HAP-1 (cell line): Measurements from ENCODE around the gene NFATC2.

Source experiments
- DNase-seq, 2 experiments: peaks; one replicate each; pipeline ENCODE4 v3.0.0-alpha.2; 2016 to 2020; ENCODE audit warnings: low spot score in 2 of 2
- H3K27me3 ChIP-seq: fragments of 250-450 bp; sonication (Bioruptor Pico); 2 replicates; pipeline ENCODE4 v1.5.1; 2020; ENCODE audit warnings: low read depth, mild to moderate bottlenecking, moderate library complexity
- H3K36me3 ChIP-seq: fragments of 250-450 bp; sonication (Bioruptor Pico); replicated peaks from 2 replicates; pipeline ENCODE4 v1.5.1; 2020; ENCODE audit warnings: mild to moderate bottlenecking
- H3K4me1 ChIP-seq: fragments of 250-450 bp; sonication (Bioruptor Pico); 2 replicates; pipeline ENCODE4 v1.5.1; 2020; ENCODE audit warnings: mild to moderate bottlenecking
- H3K4me3 ChIP-seq: fragments of 250-450 bp; sonication (Bioruptor Pico); 2 replicates; pipeline ENCODE4 v1.5.1; 2020; ENCODE audit warnings: mild to moderate bottlenecking, moderate library complexity
- H3K9me3 ChIP-seq: fragments of 250-450 bp; sonication (Bioruptor Pico); 2 replicates; pipeline ENCODE4 v1.5.1; 2020; ENCODE audit warnings: mild to moderate bottlenecking, moderate library complexity
- in situ Hi-C: fragments of 300-500 bp; cut with MboI; formaldehyde crosslinking; loops from 3 replicates; pipeline ENCODE4 v1.14.3; 2020; ENCODE audit warnings: low sequenced_read_pairs, inconsistent platforms, mixed read lengths

The NFATC2 gene

DNA sequence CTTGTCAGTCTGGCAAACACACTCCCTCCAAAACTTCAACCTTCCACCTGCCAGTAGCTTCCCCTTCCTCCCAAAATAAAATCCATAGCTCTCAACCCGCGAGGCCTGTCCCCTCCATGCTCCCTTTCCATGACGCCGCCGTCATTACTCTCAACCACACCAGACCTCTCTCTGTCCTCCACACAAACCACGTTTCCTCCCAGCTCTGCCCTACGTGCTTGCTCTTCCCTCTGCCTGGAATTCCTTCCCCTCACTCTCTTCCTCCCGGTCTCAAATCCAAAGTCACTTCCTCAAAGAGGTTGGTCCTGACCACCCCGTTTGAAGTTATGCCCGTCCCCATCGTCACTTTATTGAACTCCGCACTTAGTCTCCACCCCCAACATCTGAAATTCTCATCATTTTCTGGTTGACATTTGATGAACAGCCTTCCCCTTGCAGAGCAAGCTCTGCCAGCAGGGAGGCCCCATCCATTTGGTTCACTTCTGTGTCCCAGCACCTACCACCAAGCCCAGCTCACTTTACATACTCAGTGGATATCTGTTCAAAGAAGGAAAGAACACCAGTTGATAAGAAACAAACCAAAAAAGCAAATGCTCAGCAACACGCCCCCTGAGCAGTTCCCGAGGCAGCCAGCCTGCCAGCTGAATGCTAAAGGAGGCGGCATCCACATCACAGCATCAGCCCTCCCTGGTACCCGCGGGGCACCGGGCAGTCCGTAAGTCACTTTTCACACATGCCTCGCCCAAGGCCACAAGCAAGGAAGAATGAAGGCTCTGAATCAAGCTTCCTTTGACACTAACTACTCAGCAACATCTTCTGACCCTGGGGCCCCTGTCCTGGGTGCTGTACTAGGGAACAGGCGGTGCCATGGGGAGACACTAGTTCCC is 125.0 kb downstream of the NFATC2 start:
- Histone ChIP-seq H3K4me1 (no peaks in the 10 kb centered on the region), H3K27me3 (no peaks in the 10 kb centered on the region), H3K4me3 (no peak overlapping the region), H3K9me3 (no peaks in the 10 kb centered on the region), H3K36me3 (no peaks in the 10 kb centered on the region)
- in situ Hi-C loops, result no loop called here
- no peak for DNase-seq

DNA sequence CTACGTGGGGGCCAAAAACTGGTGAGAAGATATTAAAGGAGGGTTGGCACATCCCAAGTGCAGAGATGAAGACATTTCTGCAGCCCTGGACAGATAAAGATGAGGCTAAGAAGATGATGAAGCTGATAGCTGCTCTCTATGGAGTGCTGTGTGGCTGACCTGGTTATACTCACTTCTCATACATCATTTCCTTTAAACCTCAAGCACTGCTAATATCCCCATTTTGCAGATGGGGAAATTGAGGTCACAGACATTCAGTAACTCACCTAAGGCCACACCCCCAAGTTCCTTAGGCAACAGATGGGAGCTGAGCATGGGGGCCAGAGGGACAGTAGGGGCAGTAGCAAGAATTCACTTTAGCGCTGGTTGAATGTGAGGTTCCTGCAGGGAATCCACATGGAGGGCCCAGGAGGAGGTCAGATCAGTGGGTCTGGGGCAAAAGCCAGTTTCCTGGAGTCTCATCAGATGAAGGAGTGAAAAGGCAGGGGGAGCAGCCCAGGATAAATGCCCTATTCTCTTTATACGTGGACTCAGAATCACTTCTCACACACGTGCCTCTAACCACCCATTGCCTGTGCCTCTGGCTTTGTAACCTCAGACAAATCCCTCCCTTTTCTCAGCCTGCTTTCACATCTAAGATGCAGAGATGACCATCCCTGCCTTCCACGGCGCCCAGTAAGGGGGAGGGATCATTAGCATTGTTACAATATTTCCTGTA is 125.8 kb downstream of the NFATC2 start:
- no peak for DNase-seq
- in situ Hi-C loops, result no loop called here
- H3K4me3 ChIP-seq, result no peak overlapping the region
- no peaks in the 10 kb centered on the region for H3K4me1 ChIP-seq
- no peaks in the 10 kb centered on the region for H3K36me3 ChIP-seq
- no peaks in the 10 kb centered on the region for H3K27me3 ChIP-seq
- H3K9me3 ChIP-seq, result no peaks in the 10 kb centered on the region

DNA sequence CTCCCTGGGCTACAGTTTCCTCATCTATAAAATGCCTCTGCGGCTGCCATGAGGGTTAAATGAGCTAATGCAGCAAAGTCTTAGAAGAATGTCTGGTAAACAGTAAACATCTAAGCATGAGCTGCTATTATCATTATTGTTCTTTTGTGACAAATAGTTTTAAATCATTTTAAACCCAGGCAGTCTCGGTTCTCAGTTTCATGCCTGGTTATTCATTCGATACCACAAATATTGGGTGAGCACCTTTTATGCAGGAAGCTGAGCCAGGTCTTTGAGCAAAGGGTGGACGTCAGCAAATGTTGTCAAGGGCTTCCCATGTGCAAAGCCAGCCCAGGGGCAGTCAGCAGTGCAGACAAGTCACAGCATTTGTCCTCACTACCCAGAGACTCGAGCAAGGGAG is 128.7 kb downstream of the NFATC2 start:
- in situ Hi-C loops, result no loop called here
- DNase-seq, result no peak

DNA sequence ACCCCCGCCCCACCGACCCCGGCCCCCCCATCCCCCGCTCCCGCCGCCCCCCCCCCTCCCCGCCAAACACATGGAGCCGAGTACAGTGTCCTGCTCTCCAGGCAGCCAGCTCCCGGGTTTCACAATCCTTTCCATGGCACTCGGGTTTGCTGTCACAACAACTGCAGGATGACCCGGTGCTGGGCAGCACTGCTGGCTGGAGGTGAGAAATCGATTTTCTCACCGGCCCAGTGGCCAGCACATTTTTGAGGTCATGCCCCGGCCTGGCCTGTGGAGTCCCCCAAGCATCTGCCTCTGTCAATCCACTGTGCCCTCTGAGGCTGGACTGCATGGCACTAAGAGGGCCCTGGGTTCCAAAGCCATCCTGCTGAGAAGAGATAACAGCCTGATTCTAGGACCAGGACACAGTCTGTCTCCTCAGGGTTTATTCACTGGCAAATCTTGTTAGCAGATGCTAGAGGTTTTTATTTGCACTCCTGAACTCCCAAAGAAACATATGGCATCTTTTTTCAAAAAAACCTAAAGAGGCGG is 129.5 kb downstream of the NFATC2 start:
- no peaks in the 10 kb centered on the region for H3K27me3 ChIP-seq
- no peaks in the 10 kb centered on the region for H3K9me3 ChIP-seq
- DNase-seq, result no peak
- H3K4me3 ChIP-seq, result no peak overlapping the region
- in situ Hi-C loops, result no loop called here
- no peaks in the 10 kb centered on the region for H3K4me1 ChIP-seq
- H3K36me3 ChIP-seq, result no peaks in the 10 kb centered on the region

More for the DNA sequence above, 128.7 kb downstream of the NFATC2 start:
- Histone ChIP-seq H3K9me3 (no peaks in the 10 kb centered on the region), H3K4me3 (no peak overlapping the region), H3K36me3 (no peaks in the 10 kb centered on the region), H3K4me1 (no peaks in the 10 kb centered on the region), H3K27me3 (no peaks in the 10 kb centered on the region)

DNA sequence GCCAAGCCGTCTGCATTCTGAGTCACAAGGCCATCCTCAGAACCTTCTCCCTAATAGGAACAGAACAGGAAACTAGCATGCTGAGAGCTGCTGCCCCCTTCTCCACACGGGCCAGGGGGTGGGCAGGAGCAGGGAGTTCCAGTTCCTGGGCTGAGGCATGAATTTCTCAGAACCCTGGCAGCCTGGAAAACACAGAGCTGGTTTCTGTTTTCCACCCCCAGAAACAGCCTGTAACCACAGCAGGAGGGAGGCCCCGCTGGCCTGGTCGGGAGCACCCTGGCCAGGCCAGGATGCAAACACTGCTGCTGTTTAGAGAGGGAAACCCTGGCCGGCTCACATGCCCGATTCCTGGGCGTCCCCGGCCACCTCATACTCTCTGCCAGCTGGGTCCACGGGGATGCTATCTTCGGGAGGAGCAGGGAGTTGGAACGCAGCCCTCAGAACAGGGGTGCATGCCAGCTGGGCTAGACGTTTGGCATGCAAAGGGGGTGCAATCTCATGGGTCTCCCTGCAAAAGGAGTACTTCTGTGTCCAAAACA is 130.1 kb downstream of the NFATC2 start:
- no peak overlapping the region for H3K4me3 ChIP-seq

DNA sequence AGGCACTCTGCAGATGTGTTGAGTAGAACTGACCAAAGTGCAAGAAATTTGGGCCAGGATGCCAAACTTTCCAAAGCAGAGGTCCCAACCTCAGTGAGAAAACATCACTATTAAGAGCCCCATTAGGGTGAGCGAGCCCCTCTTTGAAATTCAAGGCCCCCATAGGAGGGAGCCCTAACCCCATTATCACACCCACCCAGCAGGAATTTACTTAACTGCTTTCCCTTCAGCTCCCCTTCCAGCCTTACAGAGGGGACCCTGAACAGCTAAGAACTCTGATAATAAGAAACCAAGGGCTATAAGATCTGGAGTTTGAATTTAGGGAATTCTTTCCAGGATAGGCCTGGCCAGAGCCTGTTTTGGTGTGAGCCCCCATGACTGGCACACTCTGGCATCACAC is 130.6 kb downstream of the NFATC2 start:
- DNase-seq, result no peak
- H3K27me3 ChIP-seq, result no peaks in the 10 kb centered on the region

More for the DNA sequence above, 130.1 kb downstream of the NFATC2 start:
- Histone ChIP-seq H3K4me1 (no peaks in the 10 kb centered on the region), H3K9me3 (no peaks in the 10 kb centered on the region), H3K27me3 (no peaks in the 10 kb centered on the region), H3K36me3 (no peaks in the 10 kb centered on the region)
- no peak for DNase-seq
- in situ Hi-C loops, result no loop called here

DNA sequence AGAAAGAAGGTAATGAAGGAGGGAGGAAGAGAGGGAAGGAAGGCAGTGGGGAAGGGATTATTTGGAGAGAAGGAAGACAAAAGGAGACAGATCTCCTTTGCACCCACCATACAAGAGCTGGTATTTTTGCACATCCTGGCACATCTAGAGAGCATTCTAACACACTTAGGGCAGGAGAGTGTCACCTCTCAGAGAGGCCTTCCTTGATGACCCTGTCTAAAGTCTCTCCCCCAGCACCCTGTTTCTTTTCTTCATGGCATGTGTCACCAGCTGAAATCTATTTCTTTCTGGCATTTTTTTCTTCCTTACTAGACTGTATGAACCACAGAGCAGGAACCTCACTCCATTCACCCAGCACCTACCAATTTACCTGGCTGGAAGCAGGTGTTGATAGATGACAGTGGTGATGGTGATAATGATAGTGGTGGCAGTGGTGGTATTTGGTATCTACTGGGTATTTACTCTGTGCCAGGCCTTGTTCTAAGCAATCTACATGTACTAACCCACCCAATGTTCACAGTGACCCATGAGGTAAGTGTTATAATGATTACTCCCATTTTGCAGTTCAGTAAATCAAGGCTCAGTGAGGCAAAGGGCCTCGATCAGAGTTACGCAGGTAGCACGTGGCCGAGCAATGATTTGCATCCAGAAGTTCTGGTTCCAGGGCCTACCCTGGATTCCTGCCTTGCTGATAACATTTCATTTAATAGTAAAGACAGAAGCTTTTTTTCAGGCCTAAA is 131.8 kb downstream of the NFATC2 start:
- Histone ChIP-seq H3K4me3 (no peak overlapping the region), H3K9me3 (no peaks in the 10 kb centered on the region), H3K4me1 (no peaks in the 10 kb centered on the region), H3K27me3 (no peaks in the 10 kb centered on the region), H3K36me3 (no peaks in the 10 kb centered on the region)
- no peak for DNase-seq
- in situ Hi-C loops, result no loop called here

More for the DNA sequence above, 130.6 kb downstream of the NFATC2 start:
- Histone ChIP-seq H3K9me3 (no peaks in the 10 kb centered on the region), H3K36me3 (no peaks in the 10 kb centered on the region), H3K4me3 (no peak overlapping the region), H3K4me1 (no peaks in the 10 kb centered on the region)
- in situ Hi-C loops, result no loop called here

DNA sequence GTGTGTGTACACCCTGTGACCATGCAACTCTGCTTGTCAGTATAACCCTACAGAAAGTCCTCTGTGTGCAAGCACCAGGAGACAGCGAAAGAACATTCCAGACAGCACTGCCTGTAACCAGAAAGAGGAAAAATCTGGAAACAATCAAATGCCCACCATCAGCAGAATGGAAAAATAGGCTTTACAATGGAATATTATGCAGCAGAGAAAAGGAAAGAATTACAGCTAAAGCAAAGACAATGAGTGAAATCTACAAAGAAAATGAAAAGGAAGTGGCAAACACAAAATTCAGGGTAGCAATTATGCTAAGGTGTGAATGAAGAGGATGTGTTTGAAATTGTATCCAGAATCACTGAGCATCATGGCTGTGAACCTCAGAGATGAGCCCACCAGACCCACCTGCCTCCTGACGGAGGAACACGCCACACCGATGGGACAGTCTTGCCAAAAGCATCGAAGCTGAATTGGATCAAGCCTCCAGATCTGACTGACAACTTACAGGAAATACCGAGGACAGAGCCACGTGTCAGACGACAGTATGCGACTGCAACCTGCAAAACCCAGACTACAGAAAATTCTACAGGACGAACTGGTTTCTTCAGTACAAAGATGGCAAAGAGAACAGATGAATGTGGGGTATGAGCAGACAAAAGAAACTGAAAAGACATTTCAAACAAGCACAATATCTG is 133.2 kb downstream of the NFATC2 start:
- Histone ChIP-seq H3K27me3 (no peaks in the 10 kb centered on the region), H3K4me3 (no peak overlapping the region), H3K36me3 (no peaks in the 10 kb centered on the region), H3K9me3 (no peaks in the 10 kb centered on the region), H3K4me1 (no peaks in the 10 kb centered on the region)
- no peak for DNase-seq
- in situ Hi-C loops, result no loop called here

DNA sequence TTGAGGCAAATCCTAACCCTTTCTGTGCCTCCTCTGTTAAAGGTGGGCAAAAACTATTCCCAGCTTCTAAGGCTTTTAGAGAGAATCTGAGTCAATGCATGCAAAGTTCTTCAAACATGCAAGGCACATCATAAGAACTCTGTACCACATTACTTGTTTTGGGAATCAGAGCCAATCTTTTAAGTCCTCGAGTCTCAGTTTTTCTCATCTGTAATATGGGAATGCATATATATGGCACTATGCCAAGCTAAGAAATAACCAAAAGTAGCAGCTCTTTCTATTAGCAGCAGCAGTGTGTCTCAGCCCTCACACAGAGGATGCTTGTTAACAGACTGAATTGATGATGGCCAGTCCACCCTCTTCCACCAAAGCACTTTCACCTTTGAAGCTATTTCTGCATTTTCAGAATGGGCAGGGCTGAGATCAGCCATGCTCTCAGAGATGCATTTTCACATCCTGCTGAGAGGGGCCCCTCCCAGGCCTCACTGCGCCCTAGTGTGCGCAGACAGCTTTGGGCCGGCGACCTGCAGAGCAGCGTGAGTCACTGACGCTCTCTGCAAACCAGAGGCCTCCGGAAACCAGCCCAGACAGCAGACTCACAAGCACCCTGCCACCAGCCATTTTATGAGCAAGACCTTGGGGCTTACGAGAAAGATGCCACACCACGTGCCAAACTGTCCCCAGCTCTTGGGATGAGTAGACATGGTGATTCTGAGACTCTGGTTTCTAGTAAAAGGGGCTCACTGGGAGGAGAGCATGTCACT is 138.0 kb downstream of the NFATC2 start:
- H3K9me3 ChIP-seq, result no peaks in the 10 kb centered on the region
- no peak for DNase-seq
- no peaks in the 10 kb centered on the region for H3K4me1 ChIP-seq
- H3K27me3 ChIP-seq, result no peaks in the 10 kb centered on the region
- no peak overlapping the region for H3K4me3 ChIP-seq
- H3K36me3 ChIP-seq, result no peaks in the 10 kb centered on the region
- in situ Hi-C loops, result no loop called here

DNA sequence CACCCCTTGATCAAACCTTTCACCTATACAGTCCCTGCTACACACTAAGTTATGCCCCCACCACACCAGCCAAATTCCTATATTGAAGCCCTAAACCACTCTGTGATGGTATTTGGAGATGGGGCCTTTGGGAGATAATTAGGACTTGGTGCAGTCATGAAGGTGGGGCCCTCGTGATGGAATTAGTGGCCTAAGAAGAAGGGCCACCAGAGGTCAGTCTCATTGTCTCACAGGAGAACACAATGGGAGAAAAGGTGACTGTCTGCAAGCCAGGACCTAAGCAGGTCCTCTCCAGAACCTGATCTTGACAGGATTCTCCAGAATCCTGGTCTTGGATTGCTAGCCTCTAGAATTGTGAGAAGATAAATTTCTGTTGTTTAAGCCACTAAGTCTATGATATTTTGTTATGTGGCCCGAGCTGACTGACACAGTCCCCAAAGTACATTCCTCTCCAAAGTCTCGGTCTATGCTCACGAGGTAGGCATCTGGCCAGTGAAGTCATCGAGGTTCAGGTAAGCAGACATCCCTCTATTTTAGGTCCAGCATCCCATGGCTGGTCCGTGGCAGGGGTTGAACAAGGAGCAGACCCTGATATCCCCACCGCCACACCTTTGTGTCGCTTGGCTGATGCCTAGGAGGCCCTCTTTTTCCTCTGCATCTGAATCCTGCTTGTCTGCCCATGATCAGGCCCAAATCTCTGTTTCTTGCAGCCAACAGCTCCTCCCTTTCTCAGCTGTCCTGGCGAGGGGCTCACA is 138.9 kb downstream of the NFATC2 start:
- H3K4me1 ChIP-seq, result no peaks in the 10 kb centered on the region
- no peaks in the 10 kb centered on the region for H3K36me3 ChIP-seq
- no peaks in the 10 kb centered on the region for H3K27me3 ChIP-seq
- no peak for DNase-seq
- H3K9me3 ChIP-seq, result no peaks in the 10 kb centered on the region
- in situ Hi-C loops, result no loop called here
- H3K4me3 ChIP-seq, result no peak overlapping the region

DNA sequence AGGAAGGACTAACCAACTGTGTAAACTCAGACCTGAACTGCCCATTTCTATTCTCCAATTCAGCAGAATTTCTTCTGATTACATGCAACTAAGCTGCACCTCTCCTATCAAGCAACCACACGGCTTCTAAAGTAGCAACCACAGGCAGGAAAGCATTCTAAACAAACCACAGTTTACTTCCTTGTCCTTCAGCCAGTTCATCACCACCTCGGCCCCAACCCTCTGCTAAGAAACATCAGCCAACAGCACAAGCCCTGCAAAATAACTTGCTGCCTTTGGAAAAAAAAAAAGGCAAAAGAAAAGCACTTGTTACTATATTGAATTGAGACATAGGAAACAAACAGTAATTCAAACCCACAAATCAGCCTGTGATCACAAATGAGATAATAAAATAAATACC is 140.3 kb downstream of the NFATC2 start:
- no peaks in the 10 kb centered on the region for H3K9me3 ChIP-seq
- no peaks in the 10 kb centered on the region for H3K27me3 ChIP-seq
- H3K36me3 ChIP-seq, result no peaks in the 10 kb centered on the region
- no peaks in the 10 kb centered on the region for H3K4me1 ChIP-seq
- in situ Hi-C loops, result no loop called here
- DNase-seq, result no peak
- no peak overlapping the region for H3K4me3 ChIP-seq

DNA sequence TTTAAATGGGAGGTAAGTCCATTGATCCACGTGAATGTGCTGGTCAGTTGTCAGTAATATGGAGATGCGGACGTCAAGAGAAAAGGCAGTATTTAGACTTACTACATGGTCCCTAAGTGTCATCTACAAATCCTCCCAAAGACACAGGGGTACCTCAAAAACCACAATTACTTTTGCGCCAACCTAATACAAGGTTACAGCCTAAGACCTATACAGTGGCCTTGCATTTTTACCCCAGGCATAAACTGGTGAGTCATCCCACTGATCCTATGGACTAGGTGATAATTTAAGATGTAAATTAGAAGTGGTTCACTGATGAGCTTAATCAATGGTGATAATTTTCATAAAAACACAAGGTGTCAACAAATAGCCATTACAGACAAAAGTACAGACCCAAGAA is 141.0 kb downstream of the NFATC2 start:
- Histone ChIP-seq H3K4me1 (no peaks in the 10 kb centered on the region), H3K9me3 (no peaks in the 10 kb centered on the region), H3K4me3 (no peak overlapping the region), H3K27me3 (no peaks in the 10 kb centered on the region), H3K36me3 (no peaks in the 10 kb centered on the region)
- in situ Hi-C loops, result no loop called here
- no peak for DNase-seq
